Endothelial cell of hepatic sinusoid (primary cell): ENCODE results near the gene ABHD17C.

ENCODE experiments used
- in situ Hi-C: cut with HindIII; loops from 2 replicates; pipeline ENCODE4 v1.10.0; 2017; ENCODE audit warnings: low sequenced_read_pairs

Gene ABHD17C

DNA sequence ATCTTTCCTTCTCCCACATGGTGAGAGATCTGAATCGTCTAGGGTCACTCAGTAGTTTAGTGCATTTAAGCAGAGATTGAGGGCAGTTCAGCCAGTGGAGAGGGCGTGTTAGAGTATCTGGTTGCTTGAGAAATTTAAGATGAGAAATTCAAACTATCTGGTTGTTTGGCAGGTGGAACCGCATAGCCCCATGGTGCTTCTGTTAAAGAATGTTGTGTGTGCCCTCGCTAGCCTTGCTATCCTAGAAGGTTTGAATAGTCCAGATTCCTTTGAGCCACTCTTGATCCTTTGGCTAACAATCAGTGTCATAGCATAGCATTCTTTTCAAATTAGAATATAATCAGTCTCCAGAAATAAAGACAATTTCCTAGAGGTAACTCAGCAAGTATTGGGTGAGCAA, 32.1 kb downstream of the ABHD17C start:
- in situ Hi-C loops: no loop called here

DNA sequence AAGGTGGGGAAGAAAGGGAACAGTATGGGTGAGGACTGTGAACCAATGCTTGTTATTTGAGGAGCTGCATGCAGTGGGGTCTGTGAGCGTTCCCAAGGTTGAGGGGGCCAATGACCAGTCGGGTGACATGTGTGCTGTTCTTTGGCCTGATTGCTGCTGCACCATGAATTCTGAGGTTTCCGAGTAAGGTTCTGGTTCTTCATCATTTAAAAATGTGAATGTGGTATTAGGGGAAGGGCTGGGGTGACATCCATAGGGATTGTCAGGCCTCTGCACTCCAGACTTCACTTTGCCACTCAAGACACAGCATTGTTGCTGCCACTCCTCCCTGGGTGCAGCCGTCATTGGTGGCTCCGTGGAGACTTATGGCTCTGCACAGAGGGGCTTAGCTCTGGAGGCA, 32.5 kb downstream of the ABHD17C start:
- in situ Hi-C loops: no loop called here

DNA sequence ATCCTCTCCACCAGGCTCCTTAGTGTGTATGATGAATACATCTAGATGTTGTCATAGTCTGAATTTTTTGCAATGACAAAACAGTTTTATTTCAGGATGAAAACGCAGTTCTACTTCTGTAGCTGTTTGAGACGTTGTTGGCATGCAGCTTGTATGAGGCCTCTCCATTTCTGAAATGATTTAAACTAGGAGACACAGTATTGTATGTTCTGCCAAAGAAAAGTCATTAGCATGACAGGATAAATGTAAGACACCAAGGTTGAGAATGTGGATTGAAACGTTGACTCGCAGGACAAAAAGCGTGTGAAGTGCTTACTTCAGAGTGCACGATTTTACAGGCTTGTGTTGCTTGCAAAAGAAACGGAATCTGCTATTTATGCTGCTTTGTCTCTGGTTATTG, 35.3 kb downstream of the ABHD17C start:
- in situ Hi-C loops: no loop called here

DNA sequence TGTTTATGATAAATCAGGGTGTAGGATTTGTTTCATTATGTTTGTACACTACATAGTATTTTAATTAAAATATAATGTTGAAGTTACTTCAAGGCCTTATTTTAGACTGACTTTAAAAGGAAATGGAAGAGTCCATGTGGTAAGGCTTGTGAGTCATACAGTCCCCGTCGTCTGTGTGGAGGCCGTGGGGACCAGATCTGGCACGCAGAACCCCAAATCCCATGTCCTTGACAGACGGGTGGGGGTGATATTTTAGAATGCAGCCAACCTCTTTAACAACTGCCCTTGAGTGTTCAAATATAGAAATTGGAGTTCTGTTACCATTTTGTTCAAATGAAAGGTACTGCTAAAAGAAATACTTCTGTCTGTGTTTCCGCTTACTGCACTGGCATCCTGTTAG, 35.8 kb downstream of the ABHD17C start:
- in situ Hi-C loops: no loop called here

DNA sequence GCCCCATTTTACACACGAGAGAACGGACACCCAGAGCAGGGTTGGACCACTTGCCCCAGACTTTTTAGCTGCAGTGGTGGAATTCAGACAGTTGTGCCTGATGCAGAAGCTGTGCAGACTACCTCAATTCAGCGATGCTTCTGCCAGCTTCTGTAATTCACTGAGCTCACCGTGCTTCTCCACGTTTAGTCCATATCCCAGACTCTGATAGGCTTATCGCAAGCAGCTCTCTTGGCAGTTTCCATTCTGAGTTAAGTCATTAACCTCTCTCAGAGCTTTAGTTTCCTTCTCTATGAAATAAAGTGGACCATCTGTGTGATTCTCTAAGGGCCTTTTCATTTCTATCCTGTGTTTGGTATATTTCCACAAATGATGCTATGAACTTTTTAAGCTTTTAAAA, 37.1 kb downstream of the ABHD17C start:
- in situ Hi-C loops: no loop called here

DNA sequence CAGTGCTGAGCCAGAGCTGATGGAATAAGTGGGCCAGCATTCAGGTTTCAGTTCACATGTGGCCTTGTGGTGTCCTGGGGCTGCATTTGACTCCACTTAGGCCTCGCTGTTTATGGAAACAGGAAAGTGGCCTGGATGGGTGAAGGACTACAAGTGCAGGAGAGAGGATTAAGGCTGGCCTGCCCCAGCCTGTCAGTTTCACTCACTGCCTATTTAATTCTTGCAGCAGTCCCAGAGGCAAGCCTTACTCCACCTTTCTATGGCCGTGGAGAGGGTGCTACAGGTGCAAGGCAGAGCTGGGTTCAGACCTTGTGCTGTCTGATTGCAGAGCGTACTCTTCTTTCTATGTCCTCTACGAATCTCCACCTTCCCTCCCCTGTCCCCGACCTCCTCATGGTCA, 37.7 kb downstream of the ABHD17C start:
- in situ Hi-C loops: no loop called here

DNA sequence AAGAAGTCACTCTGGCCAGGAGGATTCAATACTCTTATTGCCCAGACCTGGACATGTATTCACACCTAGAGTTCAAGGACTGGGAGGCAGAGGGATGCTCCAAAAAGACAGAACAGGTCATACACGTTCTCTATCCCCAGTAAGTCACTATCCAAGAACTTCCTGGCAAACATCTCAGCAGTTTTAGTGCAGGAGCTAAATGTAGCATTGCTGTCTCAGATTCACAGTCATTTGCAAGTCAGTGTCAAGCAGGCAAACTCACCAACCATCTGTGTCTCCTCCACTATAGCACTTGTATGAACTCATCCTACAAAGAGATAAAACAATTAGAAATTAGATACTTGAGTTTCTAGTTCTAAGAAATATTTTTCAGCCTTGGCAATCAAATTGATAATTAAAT, 38.4 kb downstream of the ABHD17C start:
- in situ Hi-C loops: no loop called here

DNA sequence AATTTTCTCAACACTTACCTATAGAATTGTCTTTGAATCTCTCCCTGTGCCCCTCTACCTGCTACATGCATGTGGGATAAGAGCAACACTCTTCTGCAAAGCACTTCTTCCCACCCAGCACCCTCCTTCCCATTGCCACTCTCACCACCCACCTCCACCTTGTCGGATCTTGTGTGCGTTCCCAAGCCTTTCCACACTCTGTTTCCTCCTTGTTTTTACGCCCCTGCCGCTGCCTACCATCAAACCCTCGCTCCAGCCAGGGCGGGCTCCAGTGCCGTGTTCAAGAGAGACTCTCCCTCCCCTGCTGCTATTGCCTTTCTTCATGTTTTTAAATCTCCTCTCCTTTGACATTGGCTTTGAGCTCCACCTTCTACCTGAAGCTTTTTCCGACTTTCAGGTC, 40.2 kb downstream of the ABHD17C start:
- in situ Hi-C loops: no loop called here

DNA sequence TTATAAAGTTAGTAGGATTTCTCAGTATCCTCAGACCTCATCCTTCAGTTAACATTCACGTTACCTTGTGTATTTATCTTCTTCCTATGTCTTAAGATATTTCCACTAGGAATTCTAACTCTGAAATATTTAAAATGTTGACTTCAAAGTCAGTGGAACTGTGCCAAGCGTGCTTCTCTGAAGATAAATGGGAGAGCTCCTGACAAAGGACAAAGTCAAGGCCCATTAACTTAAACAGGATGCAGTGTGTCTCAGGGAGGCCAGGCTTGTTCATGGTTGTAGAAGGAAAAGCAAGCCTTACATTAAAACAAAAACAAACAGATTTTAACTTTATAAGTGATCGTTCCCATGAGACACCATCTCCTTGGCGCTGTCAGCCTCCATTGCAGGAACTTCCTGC, 41.5 kb downstream of the ABHD17C start:
- in situ Hi-C loops: no loop called here

DNA sequence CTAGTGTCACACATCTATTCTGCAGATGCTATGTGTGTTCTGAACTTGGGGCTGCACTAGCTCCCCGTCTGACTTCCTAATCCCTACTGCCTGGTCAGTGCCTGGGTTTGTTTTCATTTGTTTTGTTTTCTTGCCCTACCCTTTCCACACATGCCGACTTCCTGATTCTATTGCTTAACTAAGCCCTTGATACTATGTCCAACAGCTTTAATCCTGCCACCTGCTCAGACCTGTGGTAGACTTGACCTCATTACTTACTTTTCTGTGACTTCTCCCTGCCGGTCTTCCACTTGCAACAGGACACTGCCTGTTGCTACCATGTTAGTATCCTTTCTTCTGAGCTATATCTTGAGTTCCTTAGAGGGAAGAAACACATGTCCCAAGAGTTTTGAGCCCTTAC, 44.8 kb downstream of the ABHD17C start:
- in situ Hi-C loops: no loop called here

DNA sequence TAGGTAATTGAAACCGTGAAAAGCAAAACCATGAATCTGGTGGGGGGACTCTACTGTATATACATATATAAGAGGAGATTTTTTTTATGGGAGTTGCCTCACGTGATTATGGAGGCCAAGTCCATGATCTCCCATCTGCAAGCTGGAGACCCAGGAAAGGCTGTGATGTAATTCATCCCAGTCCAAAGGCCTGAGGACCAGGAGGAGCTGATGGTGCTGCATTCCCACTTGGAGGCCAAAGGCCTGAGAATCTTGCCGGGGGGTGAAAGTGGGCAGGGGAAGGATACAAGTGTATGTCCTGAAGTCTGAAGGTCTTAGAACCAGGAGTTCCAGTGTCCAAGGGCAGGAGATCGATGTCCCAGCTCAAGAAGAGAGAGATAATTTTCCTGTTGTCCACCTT, 47.0 kb downstream of the ABHD17C start:
- in situ Hi-C loops: no loop called here

DNA sequence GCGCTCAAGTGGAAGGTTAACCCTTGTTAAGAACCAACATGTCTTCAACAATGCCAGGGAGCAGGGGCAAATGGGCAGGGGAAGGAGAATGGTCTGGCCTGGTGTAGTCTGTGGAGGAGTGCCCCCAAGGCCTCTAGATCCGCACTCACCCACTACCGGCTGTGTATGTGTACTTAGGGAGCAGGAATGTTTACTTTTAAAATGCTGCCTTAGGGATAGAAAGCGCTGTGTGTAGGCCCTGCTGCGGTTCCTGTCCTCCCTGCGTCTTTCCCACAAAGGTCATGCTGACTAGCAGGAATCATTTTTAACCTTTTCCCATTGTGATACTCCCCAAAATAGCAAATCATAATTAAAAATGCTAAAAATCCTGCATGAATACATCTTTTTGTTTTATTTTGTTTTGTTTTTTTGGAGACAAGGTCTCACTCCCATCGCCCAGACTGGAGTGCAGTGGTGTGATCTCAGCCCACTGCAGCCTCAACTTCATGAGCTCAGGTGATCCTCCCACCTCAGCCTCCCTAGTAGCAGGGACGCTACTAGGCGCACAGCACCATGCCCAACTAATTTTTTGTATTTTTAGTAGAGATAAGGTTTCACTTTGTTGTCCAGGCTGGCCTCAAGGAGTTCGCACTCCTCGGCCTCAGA, 48.2 kb downstream of the ABHD17C start:
- in situ Hi-C loops: no loop called here

DNA sequence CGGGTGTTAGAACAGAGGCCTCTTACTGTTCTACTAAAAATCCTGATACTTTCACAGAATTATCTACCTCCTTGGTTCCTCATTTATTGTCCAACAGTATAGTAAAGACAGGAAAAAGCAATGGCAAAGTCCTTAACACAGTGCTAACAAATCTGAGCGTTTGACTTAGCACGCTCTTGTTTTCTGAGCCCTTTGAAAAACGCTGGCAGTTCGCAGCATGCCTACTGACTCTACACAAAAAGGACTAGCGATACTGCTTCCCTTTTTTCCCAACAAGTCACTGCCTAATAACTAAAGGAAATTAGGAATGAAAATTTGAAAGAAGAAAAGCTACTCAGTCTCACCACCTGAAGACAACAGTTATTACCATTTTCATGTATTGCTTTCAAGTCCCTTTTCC, 49.3 kb downstream of the ABHD17C start:
- in situ Hi-C loops: no loop called here

DNA sequence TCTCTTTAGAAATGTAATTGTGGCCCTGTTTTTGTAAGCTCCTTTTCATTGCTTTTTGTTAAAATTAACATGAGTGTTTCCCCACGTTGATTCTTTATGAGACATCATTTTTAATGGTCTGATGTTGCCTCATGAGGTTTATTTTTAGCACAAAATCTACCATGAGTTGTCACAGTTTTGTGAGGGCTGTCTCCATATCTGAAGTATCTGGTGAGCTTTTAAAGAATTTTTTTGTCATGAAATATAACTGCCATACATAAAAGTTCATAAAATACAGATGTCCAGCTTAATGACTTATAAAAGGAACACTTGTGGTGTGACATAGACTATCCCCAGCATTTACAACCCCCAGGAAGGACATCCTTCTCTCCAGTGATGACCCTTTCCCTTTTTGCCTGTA, 49.7 kb downstream of the ABHD17C start:
- in situ Hi-C loops: no loop called here

DNA sequence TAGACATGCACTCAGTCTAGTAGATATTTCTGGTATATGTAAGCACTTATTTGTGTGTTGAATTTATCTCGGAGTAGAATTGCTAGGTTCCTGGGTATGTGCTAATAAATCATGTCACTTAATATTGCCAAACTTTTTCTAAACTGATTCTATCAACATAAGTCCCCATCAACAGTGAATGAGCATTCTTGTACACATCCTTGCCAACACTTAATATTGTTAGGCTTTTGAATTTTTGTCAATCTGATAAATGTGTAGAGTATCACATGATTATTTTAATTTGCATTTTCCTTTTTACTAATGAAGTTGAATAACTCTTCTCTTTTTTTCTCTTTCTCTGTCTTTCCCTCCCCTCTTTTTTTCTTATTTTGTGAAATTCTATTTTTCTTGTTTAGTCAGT, 50.8 kb downstream of the ABHD17C start:
- in situ Hi-C loops: no loop called here

DNA sequence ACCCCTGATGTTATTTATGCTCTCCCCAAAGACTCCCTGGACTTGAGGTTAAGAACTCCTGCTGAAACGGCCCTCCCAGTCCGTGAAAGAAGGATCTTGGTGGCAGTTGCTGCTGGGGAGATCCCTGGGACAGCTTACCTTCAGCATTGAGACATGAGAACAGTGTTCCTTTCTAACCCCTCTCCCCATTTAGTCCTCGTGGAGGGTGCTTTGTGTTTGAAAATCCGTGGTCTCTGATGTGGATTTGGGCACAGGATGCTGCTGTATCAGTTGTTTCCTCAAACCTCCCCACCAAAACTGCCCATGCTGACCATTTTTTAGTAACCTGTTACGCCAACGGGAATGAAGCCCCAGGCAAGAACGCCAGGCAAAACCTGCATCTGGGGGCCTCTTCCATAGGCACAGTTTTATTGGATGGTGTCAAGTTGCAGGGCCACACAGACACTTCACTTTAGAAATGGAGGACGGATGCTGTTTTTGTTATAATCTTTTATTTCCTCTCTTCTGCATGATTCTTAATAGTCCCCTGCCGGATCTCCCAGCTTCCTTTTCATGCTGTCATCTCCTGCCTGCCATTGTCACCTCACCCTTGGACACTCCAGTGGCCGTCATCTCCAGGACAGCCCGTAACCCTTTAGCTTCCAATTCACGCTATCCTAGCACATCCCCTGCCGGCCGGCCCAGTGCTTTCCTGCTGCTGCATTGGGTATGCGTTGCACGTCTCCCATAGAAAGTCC, 52.4 kb downstream of the ABHD17C start:
- in situ Hi-C loops: no loop called here

DNA sequence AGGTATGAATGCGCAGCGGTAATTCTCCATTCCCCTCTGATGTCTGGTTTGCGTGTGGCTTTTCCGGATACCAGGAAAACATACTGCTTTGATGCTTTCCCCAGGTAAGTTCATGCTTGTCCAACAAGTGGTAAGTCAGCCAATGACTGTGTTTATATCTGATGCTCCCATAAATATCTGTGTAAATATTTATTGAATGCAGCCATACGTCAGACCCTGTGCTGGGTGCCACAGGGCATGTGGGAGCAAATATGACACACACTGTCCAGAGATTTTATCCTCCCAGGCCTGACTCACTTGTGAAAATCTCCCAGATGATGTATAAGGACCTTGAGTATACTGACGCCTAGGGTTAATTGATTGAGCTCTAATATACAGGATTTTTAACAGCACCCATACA, 54.5 kb downstream of the ABHD17C start:
- in situ Hi-C loops: no loop called here

DNA sequence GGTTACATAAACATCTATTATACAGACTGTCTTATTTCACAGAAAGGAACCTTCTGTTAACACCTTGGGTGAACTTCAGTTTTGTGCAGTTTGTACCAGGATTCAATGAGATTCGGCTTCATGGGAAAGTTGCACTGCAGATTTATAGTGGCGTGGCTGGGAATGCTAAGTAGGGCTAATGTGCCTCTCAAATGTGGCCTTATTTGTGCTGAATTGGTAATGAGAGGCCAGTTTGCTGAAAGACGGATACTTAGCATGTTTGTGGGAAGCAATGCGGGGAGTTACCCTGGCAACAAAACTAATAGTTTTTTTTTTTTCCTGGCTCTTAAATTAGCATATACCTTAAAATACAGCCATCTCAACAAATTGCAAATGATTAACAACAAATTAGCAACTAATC, 55.5 kb downstream of the ABHD17C start:
- in situ Hi-C loops: no loop called here

DNA sequence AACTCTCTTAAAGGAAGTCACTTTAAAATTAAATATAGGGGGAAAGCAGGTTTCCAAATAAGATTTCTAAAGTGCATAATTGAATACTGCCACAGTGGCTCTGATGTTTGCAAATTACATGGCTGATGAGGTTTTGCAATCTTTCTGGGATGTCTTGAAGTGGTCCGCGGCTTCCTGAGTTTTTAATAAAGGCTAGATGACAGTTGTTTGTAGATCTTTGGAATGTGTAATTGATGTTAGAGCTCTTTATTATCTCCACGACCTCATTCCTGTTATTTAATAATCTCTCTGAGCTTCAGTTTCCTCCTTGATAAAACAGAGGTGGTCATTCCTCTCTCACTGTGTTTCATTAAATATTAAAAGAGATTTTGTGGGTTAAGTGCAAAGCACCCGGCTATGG, 57.1 kb downstream of the ABHD17C start:
- in situ Hi-C loops: no loop called here

DNA sequence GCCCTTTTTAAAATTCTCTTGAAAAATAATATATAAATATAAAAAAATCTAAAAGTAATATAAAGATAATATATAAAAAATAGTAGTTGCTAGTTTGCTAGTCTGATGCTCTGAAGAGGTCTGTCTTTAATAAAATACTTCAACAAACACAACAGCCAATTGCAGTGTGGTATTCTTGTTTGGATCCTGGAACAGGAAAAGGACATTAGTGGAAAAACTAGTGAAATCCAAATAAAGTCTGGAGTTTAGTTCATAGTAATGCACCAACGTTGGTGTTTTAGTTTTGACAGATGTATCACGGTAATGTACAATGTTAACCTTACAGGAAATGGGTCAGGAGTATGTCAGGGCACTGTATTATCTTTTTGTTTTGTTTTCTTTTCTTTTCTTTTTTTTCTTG, 58.1 kb downstream of the ABHD17C start:
- in situ Hi-C loops: no loop called here

DNA sequence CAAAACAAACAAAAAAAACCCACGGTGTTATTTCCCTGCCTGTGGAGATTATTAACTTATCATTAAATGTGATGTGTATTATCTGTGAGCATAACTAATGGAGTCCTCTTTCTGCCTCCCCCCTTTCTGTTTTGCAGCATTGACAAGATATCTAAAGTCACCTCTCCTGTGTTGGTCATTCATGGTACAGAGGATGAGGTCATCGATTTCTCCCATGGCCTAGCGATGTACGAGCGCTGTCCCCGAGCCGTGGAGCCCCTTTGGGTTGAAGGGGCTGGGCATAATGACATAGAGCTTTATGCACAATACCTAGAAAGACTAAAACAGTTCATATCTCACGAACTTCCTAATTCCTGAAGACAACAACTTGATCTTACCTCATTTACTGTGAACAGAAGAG, 58.9 kb downstream of the ABHD17C start:
- in situ Hi-C loops: no loop called here

DNA sequence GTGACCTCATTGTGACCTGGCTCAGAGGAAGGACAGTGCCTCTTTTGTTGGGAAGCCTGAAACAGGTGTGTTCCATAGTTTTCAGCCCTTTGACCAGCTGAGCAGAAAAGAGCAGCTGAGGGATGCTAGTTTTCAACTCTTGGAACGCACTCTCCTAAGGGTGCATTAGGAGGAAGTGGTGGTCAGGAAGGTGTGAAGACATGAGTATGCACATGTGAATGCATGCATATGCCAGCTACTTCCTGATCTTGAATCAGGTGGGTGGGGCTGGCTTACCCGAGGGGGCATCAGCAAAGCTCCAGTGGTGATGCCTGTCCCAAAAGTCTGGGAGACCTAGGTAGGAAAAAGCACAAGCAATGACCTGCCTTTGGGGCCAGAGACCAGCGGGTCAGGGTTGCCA, 60.8 kb downstream of the ABHD17C start:
- in situ Hi-C loops: no loop called here
